GM18499 (cell line): ENCODE data around the gene OR6C1.
"Not testable (repeated sequence)": the region's sequence is repeated elsewhere in the genome, so short reads cannot be mapped to it uniquely, and the experiment has no call there.

Experiments
- ATAC-seq: cut with Tn5 transposase; IDR thresholded peaks from one replicate; pipeline ENCODE4 v1.9.1; 2021; ENCODE audit warnings: moderate number of reproducible peaks; ENCODE audit not compliant: insufficient read depth, unreplicated experiment

The OR6C1 gene

GRCh38 chr12:55314043-55314442 lies at the start of gene OR6C1:
TSS of gene OR6C1 (plus strand) at chr12:55314343. CDS start at chr12:55320600, 6,257 bp downstream.
- ATAC-seq, result no peak

- ATAC-seq, result no peak
Measured at GRCh38 chr12:55280991-55281390, 33.2 kb upstream of the OR6C1 start.

- ATAC-seq, result no peak
Measured at GRCh38 chr12:55289999-55290398, 24.1 kb upstream of the OR6C1 start.

- no peak for ATAC-seq
Measured at GRCh38 chr12:55296469-55296868, 17.7 kb upstream of the OR6C1 start, which contains the start of gene OR6C6. TSS of gene OR6C6 (minus strand) at chr12:55296569. CDS start at chr12:55295232, 1,337 bp downstream.

- ATAC-seq, result no peak
Measured at GRCh38 chr12:55320201-55320600, 6.1 kb downstream of the OR6C1 start.

- ATAC-seq, result not testable (repeated sequence)
Measured at GRCh38 chr12:55325801-55326200, 11.7 kb downstream of the OR6C1 start.

- no peak for ATAC-seq
Measured at GRCh38 chr12:55330446-55330845, 16.3 kb downstream of the OR6C1 start, which contains the start of gene OR6C3. TSS of gene OR6C3 (plus strand) at chr12:55330746. CDS start at chr12:55331701, 955 bp downstream.

GRCh38 chr12:55336002-55336401 lies 21.9 kb downstream of the OR6C1 start:
- ATAC-seq, result no peak

GRCh38 chr12:55355338-55355737 lies 41.2 kb downstream of the OR6C1 start:
- not testable (repeated sequence) for ATAC-seq

GRCh38 chr12:55362675-55363074 lies 48.5 kb downstream of the OR6C1 start, which contains the start of gene OR6C75:
TSS of gene OR6C75 (plus strand) at chr12:55362975. CDS start at chr12:55365111, 2,136 bp downstream.
- no peak for ATAC-seq

GRCh38 chr12:55365086-55365485 lies 50.9 kb downstream of the OR6C1 start:
- ATAC-seq, result no peak
